Effector memory CD4-positive, alpha-beta T cell (primary cell): Measurements from ENCODE around the gene ERCC6L.
A peak's percentile ranks its signal among the peaks of the same experiment; 100 is the strongest.

Experiments used
- DNase-seq, 3 donors: peaks; one replicate each; pipeline ENCODE4 v3.0.0-alpha.2; 2020
- H3K27ac ChIP-seq: 2 replicates; pipeline ENCODE4 v1.7.0; 2013; ENCODE audit warnings: mild to moderate bottlenecking, low read length, moderate library complexity; ENCODE audit not compliant: insufficient read depth, poor library complexity, severe bottlenecking
- H3K27me3 ChIP-seq: replicated peaks from 2 replicates; pipeline ENCODE4 v1.7.0; 2013; ENCODE audit warnings: mild to moderate bottlenecking, low read length; ENCODE audit not compliant: insufficient read depth, control insufficient read depth, poor library complexity, severe bottlenecking
- H3K36me3 ChIP-seq: 2 replicates; pipeline ENCODE4 v1.7.0; 2013; ENCODE audit warnings: mild to moderate bottlenecking, low read length, moderate library complexity; ENCODE audit not compliant: control insufficient read depth, insufficient read depth
- H3K4me1 ChIP-seq: 2 replicates; pipeline ENCODE4 v1.7.0; 2013; ENCODE audit warnings: low read length, mild to moderate bottlenecking; ENCODE audit not compliant: control insufficient read depth, insufficient read depth, poor library complexity, severe bottlenecking
- H3K4me3 ChIP-seq: 2 replicates; pipeline ENCODE4 v1.7.0; 2013; ENCODE audit warnings: low read length, low read depth, mild to moderate bottlenecking; ENCODE audit not compliant: insufficient read depth, poor library complexity, severe bottlenecking
- H3K9me3 ChIP-seq: 2 replicates; pipeline ENCODE4 v1.7.0; 2013; ENCODE audit warnings: mild to moderate bottlenecking, low read length, moderate library complexity; ENCODE audit not compliant: control insufficient read depth
- total RNA-seq, 3 donors: gene quantifications; one replicate each; lab custom pipeline; 2026; lab: John Stamatoyannopoulos, UW

Gene ERCC6L
- 0 to 1.9 (median 0.58) reads per million in 3 donors for total RNA-seq

GRCh38 chrX:72238721-72239475 lies at the start of gene ERCC6L:
Gene ERCC6L, minus strand, starts transcription at chrX:72239027. Its CDS starts 116 bp downstream, at chrX:72238911.
- H3K9me3 ChIP-seq = no peaks in the 10 kb centered on the region
- H3K27me3 ChIP-seq = no peaks in the 10 kb centered on the region
- H3K4me3 ChIP-seq = peak within 1 kb of the TSS; percentile 55
- H3K27ac ChIP-seq = no peak within 1 kb of the TSS
- no peaks in the 10 kb centered on the region for H3K36me3 ChIP-seq
- peaks cover 2% of the 10 kb centered on the region for H3K4me1 ChIP-seq
- peak; percentile 64 to 78 (median 70) for DNase-seq

- H3K27ac ChIP-seq = no peak overlapping the region
- no peaks in the 10 kb centered on the region for H3K27me3 ChIP-seq
- no peak for DNase-seq
- no peaks in the 10 kb centered on the region for H3K4me1 ChIP-seq
- H3K36me3 ChIP-seq = no peaks in the 10 kb centered on the region
- H3K4me3 ChIP-seq = no peak overlapping the region
- H3K9me3 ChIP-seq = no peaks in the 10 kb centered on the region
These were observed 43.5 kb upstream of the ERCC6L start for GRCh38 chrX:72282302-72282701.

GRCh38 chrX:72280321-72280845 lies 41.6 kb upstream of the ERCC6L start:
- H3K27me3 ChIP-seq = no peaks in the 10 kb centered on the region
- H3K9me3 ChIP-seq = no peaks in the 10 kb centered on the region
- no peak for DNase-seq
- H3K4me3 ChIP-seq = no peak overlapping the region
- peaks cover 8% of the 10 kb centered on the region for H3K4me1 ChIP-seq
- H3K36me3 ChIP-seq = no peaks in the 10 kb centered on the region
- no peak overlapping the region for H3K27ac ChIP-seq

GRCh38 chrX:72276478-72276953 lies 37.7 kb upstream of the ERCC6L start:
- DNase-seq = no peak
- Histone ChIP-seq H3K36me3 (peaks cover 36% of the 10 kb centered on the region), H3K27me3 (no peaks in the 10 kb centered on the region), H3K27ac (peak overlapping the region; percentile 81), H3K9me3 (no peaks in the 10 kb centered on the region), H3K4me3 (peak overlapping the region; percentile 85), H3K4me1 (peaks cover 23% of the 10 kb centered on the region)

- peak overlapping the region; percentile 10 for H3K4me3 ChIP-seq
- peak overlapping the region; percentile 50 for H3K27ac ChIP-seq
- peaks cover 51% of the 10 kb centered on the region for H3K36me3 ChIP-seq
- DNase-seq = no peak
- peaks cover 29% of the 10 kb centered on the region for H3K4me1 ChIP-seq
- H3K9me3 ChIP-seq = no peaks in the 10 kb centered on the region
- H3K27me3 ChIP-seq = no peaks in the 10 kb centered on the region
These were observed 35.7 kb upstream of the ERCC6L start for GRCh38 chrX:72274526-72274925.

GRCh38 chrX:72273718-72274117 lies 34.9 kb upstream of the ERCC6L start:
- Histone ChIP-seq H3K9me3 (no peaks in the 10 kb centered on the region), H3K36me3 (peaks cover 55% of the 10 kb centered on the region), H3K27me3 (no peaks in the 10 kb centered on the region), H3K4me3 (no peak overlapping the region), H3K4me1 (peaks cover 29% of the 10 kb centered on the region), H3K27ac (peak overlapping the region; percentile 50)
- DNase-seq = peak in 2 of 3 donors; percentile 6 to 19

GRCh38 chrX:72272868-72273267 lies 34.0 kb upstream of the ERCC6L start:
- no peaks in the 10 kb centered on the region for H3K27me3 ChIP-seq
- H3K36me3 ChIP-seq = peaks cover 61% of the 10 kb centered on the region
- no peaks in the 10 kb centered on the region for H3K9me3 ChIP-seq
- DNase-seq = no peak
- peaks cover 29% of the 10 kb centered on the region for H3K4me1 ChIP-seq
- no peak overlapping the region for H3K4me3 ChIP-seq
- no peak overlapping the region for H3K27ac ChIP-seq

- Histone ChIP-seq H3K9me3 (no peaks in the 10 kb centered on the region), H3K36me3 (peaks cover 66% of the 10 kb centered on the region), H3K4me3 (no peak overlapping the region), H3K27me3 (no peaks in the 10 kb centered on the region), H3K4me1 (peaks cover 29% of the 10 kb centered on the region), H3K27ac (no peak overlapping the region)
- DNase-seq = no peak
These were observed 33.0 kb upstream of the ERCC6L start for GRCh38 chrX:72271812-72272211.

GRCh38 chrX:72271091-72271788 lies 32.4 kb upstream of the ERCC6L start:
- no peak for DNase-seq
- Histone ChIP-seq H3K27me3 (no peaks in the 10 kb centered on the region), H3K36me3 (peaks cover 66% of the 10 kb centered on the region), H3K27ac (no peak overlapping the region), H3K9me3 (no peaks in the 10 kb centered on the region), H3K4me3 (no peak overlapping the region), H3K4me1 (peaks cover 29% of the 10 kb centered on the region)
